GM12892 (cell line): ENCODE measurements around the gene BICD2.

Experiments used
- DNase-seq: peaks from one replicate; pipeline ENCODE4 v3.0.0; 2011; ENCODE audit not compliant: insufficient read length
- FAIRE-seq: peaks from 2 replicates; lab custom pipeline; 2011; peaks lifted over from hg19 to GRCh38; lab: Jason Lieb, UNC
- POLR2A ChIP-seq: IDR thresholded peaks from 2 replicates; pipeline ENCODE4 v1.6.1; 2011; ENCODE audit warnings: low read depth, low read length, control low read depth
- POLR2AphosphoS5 ChIP-seq: IDR thresholded peaks from 2 replicates; pipeline ENCODE4 v1.6.1; 2011; ENCODE audit warnings: low read depth, low read length, control low read depth
- TAF1 ChIP-seq: IDR thresholded peaks from 2 replicates; pipeline ENCODE4 v1.6.1; 2011; ENCODE audit warnings: low read depth, mild to moderate bottlenecking, control low read depth, low read length, borderline replicate concordance

Gene BICD2

GRCh38 chr9:92767066-92768054, 2.7 kb upstream of the BICD2 start:
- no peak for TF ChIP-seq POLR2AphosphoS5
- TF ChIP-seq POLR2A: no peak
- no peak for TF ChIP-seq TAF1
- FAIRE-seq (no peak), DNase-seq (no peak)

GRCh38 chr9:92764988-92765936, 629 bp upstream of the BICD2 start:
- FAIRE-seq (peak; percentile 90), DNase-seq (peak; percentile 95)
- 0 out of 2 replicates have a peak, but pooled peaks have one; percentile 9 for TF ChIP-seq TAF1
- TF ChIP-seq POLR2AphosphoS5: no peak; the same call in none of the 2 replicates
- TF ChIP-seq POLR2A: peak; percentile 86

- peak; percentile 42 for DNase-seq
- no peak for FAIRE-seq
- TF ChIP-seq POLR2A (no peak), TAF1 (no peak), POLR2AphosphoS5 (no peak)
Observed at GRCh38 chr9:92763721-92764380, 782 bp downstream of the BICD2 start.

- no peak for DNase-seq
Observed at GRCh38 chr9:92762781-92763708, 1.6 kb downstream of the BICD2 start.

GRCh38 chr9:92762196-92762595, 2.4 kb downstream of the BICD2 start:
- TF ChIP-seq POLR2A (no peak), TAF1 (no peak), POLR2AphosphoS5 (no peak)
- FAIRE-seq: no peak
- no peak for DNase-seq

More at GRCh38 chr9:92762781-92763708, 1.6 kb downstream of the BICD2 start:
- FAIRE-seq: no peak
- TF ChIP-seq TAF1 (no peak), POLR2AphosphoS5 (no peak), POLR2A (no peak)

GRCh38 chr9:92761686-92762085, 2.9 kb downstream of the BICD2 start:
- FAIRE-seq: no peak
- DNase-seq: no peak
- TF ChIP-seq POLR2AphosphoS5 (no peak), TAF1 (no peak), POLR2A (no peak)

- DNase-seq (no peak), FAIRE-seq (no peak)
- TF ChIP-seq POLR2AphosphoS5 (no peak), POLR2A (no peak), TAF1 (no peak)
Observed at GRCh38 chr9:92760494-92760893, 4.1 kb downstream of the BICD2 start.

GRCh38 chr9:92760070-92760469, 4.6 kb downstream of the BICD2 start:
- DNase-seq (no peak), FAIRE-seq (no peak)
- TF ChIP-seq TAF1 (no peak), POLR2A (no peak), POLR2AphosphoS5 (no peak)

GRCh38 chr9:92759446-92759845, 5.2 kb downstream of the BICD2 start:
- DNase-seq (no peak), FAIRE-seq (no peak)
- TF ChIP-seq POLR2AphosphoS5 (no peak), TAF1 (no peak), POLR2A (no peak)

- DNase-seq (no peak), FAIRE-seq (no peak)
- TF ChIP-seq POLR2AphosphoS5 (no peak), POLR2A (no peak), TAF1 (no peak)
Observed at GRCh38 chr9:92756792-92757191, 7.8 kb downstream of the BICD2 start.
